Activated B cell treated with CpG ODN at 0.5 μM for 24 hours (primary cell): ENCODE measurements around the gene FOXB2. TPM values are rescaled to one million over a fixed set of nuclear protein-coding genes. Genes with fewer than 3 reads are reported as not detected.

Experiments used
- ATAC-seq: fragments of 200-7000 bp; cut with Tn5 transposase; one replicate; pipeline ENCODE4 v1.10.0; 2021; ENCODE audit warnings: low read depth, mild to moderate bottlenecking, moderate library complexity
- CTCF ChIA-PET: fragments of 350-600 bp; sonication (Branson Sonifier 250); formaldehyde crosslinking; loops from one replicate; lab custom pipeline; 2021; ENCODE audit warnings: antibody characterized with exemption; lab: Charles Lee
- POLR2A ChIA-PET: fragments of 350-600 bp; sonication (Branson Sonifier 250); formaldehyde crosslinking; loops from one replicate; lab custom pipeline; 2021; ENCODE audit warnings: antibody characterized with exemption; lab: Charles Lee
- DNase-seq: peaks from one replicate; pipeline ENCODE4 v3.0.0; 2022
- H3K27ac Mint-ChIP-seq: one replicate; pipeline ENCODE4 v1.8.0; 2020; ENCODE audit warnings: mixed read lengths
- H3K27me3 Mint-ChIP-seq: one replicate; pipeline ENCODE4 v1.8.0; 2021; ENCODE audit warnings: mixed read lengths
- H3K36me3 Mint-ChIP-seq: one replicate; pipeline ENCODE4 v1.8.0; 2021; ENCODE audit warnings: low read depth, mixed read lengths
- H3K4me1 Mint-ChIP-seq: one replicate; pipeline ENCODE4 v1.8.0; 2021; ENCODE audit warnings: mixed read lengths
- H3K4me3 Mint-ChIP-seq: one replicate; pipeline ENCODE4 v1.8.0; 2020; ENCODE audit warnings: mild to moderate bottlenecking, mixed read lengths
- H3K9me3 Mint-ChIP-seq: one replicate; pipeline ENCODE4 v1.8.0; 2020; ENCODE audit warnings: mixed read lengths
- CTCF ChIP-seq: fragments of 200-600 bp; IDR thresholded peaks from one replicate; pipeline ENCODE4 v1.8.0; 2022; ENCODE audit warnings: antibody characterized with exemption, mild to moderate bottlenecking
- intact Hi-C: fragments of 100-400 bp; cut with micrococcal nuclease; formaldehyde crosslinking; loops from one replicate; pipeline ENCODE4 v1.15.1; 2024
- total RNA-seq: library from RNA; stranded (reverse); gene quantifications from 2 replicates; pipeline ENCODE4 v1.2.3, GENCODE V29; 2022

The FOXB2 gene
- total RNA-seq, 1 donor from 2014 or later = not detected

GRCh38 chr9:77063645-77064285, 44.3 kb downstream of the FOXB2 start:
- ChIA-PET POLR2A (no interaction called here), CTCF (no interaction called here)
- Mint-ChIP-seq H3K4me1 (no peaks in the 10 kb centered on the region), H3K27ac (no peak overlapping the region), H3K9me3 (no peaks in the 10 kb centered on the region), H3K36me3 (no peaks in the 10 kb centered on the region), H3K4me3 (no peak overlapping the region), H3K27me3 (peaks cover 1% of the 10 kb centered on the region)
- no peak for TF ChIP-seq CTCF
- DNase-seq = no peak
- ATAC-seq = no peak
- intact Hi-C loops = no loop called here

GRCh38 chr9:77066388-77066787, 46.9 kb downstream of the FOXB2 start:
- intact Hi-C loops = no loop called here
- Mint-ChIP-seq H3K27ac (no peak overlapping the region), H3K9me3 (no peaks in the 10 kb centered on the region), H3K36me3 (no peaks in the 10 kb centered on the region), H3K4me3 (no peak overlapping the region), H3K4me1 (no peaks in the 10 kb centered on the region), H3K27me3 (peaks cover 1% of the 10 kb centered on the region)
- DNase-seq (no peak), ATAC-seq (no peak)
- ChIA-PET POLR2A (no interaction called here), CTCF (no interaction called here)
- no peak for TF ChIP-seq CTCF

Other genes with a start within 250 kb of the FOXB2 start
- gene PRUNE2, start 113.5 kb upstream of the FOXB2 start, total RNA-seq = not detected in 2 replicates
- gene VPS13A, start 157.9 kb downstream of the FOXB2 start, total RNA-seq = 58.0 and 69.8 TPM in 2 replicates